Prostate gland (tissue), 2 donors: ENCODE measurements around the gene TGIF1. TPM values are rescaled to one million over a fixed set of nuclear protein-coding genes. Genes with fewer than 3 reads are reported as not detected.
A peak's percentile ranks its signal among the peaks of the same experiment; 100 is the strongest.

ENCODE experiments used
- DNase-seq: peaks from one replicate; pipeline ENCODE4 v3.0.0-alpha.2; 2019; ENCODE audit warnings: low spot score
- H3K27ac ChIP-seq, 2 donors: fragments of 200-600 bp; sonication (generic); 2 replicates each; pipeline ENCODE4 v1.5.1; 2017 to 2019
- H3K27me3 ChIP-seq: fragments of 200-600 bp; sonication (generic); replicated peaks from 2 replicates; pipeline ENCODE4 v1.5.1; 2019; ENCODE audit not compliant: insufficient read depth
- H3K36me3 ChIP-seq, 2 donors: fragments of 200-600 bp; sonication (generic); 1 replicate in 1 of 2; 2 replicates in 1 of 2; pipeline versions ENCODE4 v1.5.1 to v1.8.1; 2017 to 2019
- H3K4me1 ChIP-seq: fragments of 200-600 bp; sonication (generic); replicated peaks from 2 replicates; pipeline ENCODE4 v1.5.1; 2019
- H3K4me3 ChIP-seq, 2 donors: fragments of 200-600 bp; sonication (generic); 2 replicates each; pipeline ENCODE4 v1.5.1; 2017 to 2019
- H3K9me3 ChIP-seq: fragments of 200-600 bp; sonication (generic); 2 replicates; pipeline ENCODE4 v1.5.1; 2017
- CTCF ChIP-seq, 4 experiments: fragments of 200-600 bp in 2 of 4; fragments of 450-650 bp in 2 of 4; sonication (generic) in 2 of 4; IDR thresholded peaks; 1 replicate in 3 of 4; 2 replicates in 1 of 4; pipeline ENCODE4 v1.5.1; 2016 to 2019; ENCODE audit warnings: antibody characterized with exemption in 4 of 4, mild to moderate bottlenecking in 2 of 4, moderate library complexity in 2 of 4
- POLR2A ChIP-seq: fragments of 450-650 bp; IDR thresholded peaks from one replicate; pipeline ENCODE4 v1.6.1; 2016; ENCODE audit warnings: antibody characterized with exemption, mild to moderate bottlenecking
- POLR2AphosphoS5 ChIP-seq: sonication (generic); formaldehyde crosslinking; IDR thresholded peaks from one replicate; pipeline ENCODE4 v1.6.1; 2017; ENCODE audit warnings: antibody characterized with exemption
- whole genome bisulfite sequencing: methylation state at CpG from one replicate; pipeline ENCODE4 v1.1.5; 2018; 5-methylcytosine and 5-hydroxymethylcytosine counted together
- intact Hi-C: fragments of 100-400 bp; cut with DNase I; formaldehyde crosslinking; loops from one replicate; pipeline ENCODE4 v1.14.2; 2022
- total RNA-seq, 2 donors: library from RNA; depleted of rRNA; stranded (reverse); fragments of >200 nt; gene quantifications; one replicate each; pipeline ENCODE4 v1.1.0, GENCODE V29; 2016

TGIF1 gene
- total RNA-seq, result 100 to 1,000 TPM; 124 to 151 TPM

- TF ChIP-seq POLR2AphosphoS5 (peak; percentile 88), POLR2A (peak; percentile 87), CTCF (IDR thresholded peaks at IDR 0.05) (peak in 1 of 4 experiments; percentile 12)
- WGBS, result under 1% methylated on average over 62 of the region's 71 CpGs
- peak within 1 kb of the TSS; percentile 67 to 91 for H3K4me3 ChIP-seq
- intact Hi-C loops, result loop anchor here (2.0 to 5.0 kb wide), 2 partner anchors 155 to 168 kb away; no protein-coding TSS in a partner anchor
- H3K9me3 ChIP-seq, result no peaks in the 10 kb centered on the region
- peaks cover 3% of the 10 kb centered on the region for H3K4me1 ChIP-seq
- H3K36me3 ChIP-seq, result no peaks in the 10 kb centered on the region
- peak within 1 kb of the TSS; percentile 99 for H3K27ac ChIP-seq
- H3K27me3 ChIP-seq, result no peaks in the 10 kb centered on the region
- DNase-seq, result peak; percentile 93
Observed at GRCh38 chr18:3450012-3450798, at the start of gene TGIF1. Gene TGIF1, plus strand, starts transcription at chr18:3450172. Its CDS starts 318 bp downstream, at chr18:3450490.

- H3K27me3 ChIP-seq, result no peaks in the 10 kb centered on the region
- no peaks in the 10 kb centered on the region for H3K36me3 ChIP-seq
- H3K4me1 ChIP-seq, result peaks cover 4% of the 10 kb centered on the region
- no peak overlapping the region for H3K4me3 ChIP-seq
- intact Hi-C loops, result no loop called here
- DNase-seq, result no peak
- TF ChIP-seq POLR2A (no peak), POLR2AphosphoS5 (no peak), CTCF (IDR thresholded peaks at IDR 0.05) (no peak)
- no peak overlapping the region for H3K27ac ChIP-seq
- WGBS, result 82% methylated on average over 2 of the region's 2 CpGs
- no peaks in the 10 kb centered on the region for H3K9me3 ChIP-seq
Observed at GRCh38 chr18:3400567-3401296, 49.2 kb upstream of the TGIF1 start.

GRCh38 chr18:3401669-3402620 lies 48.0 kb upstream of the TGIF1 start:
- Histone ChIP-seq H3K9me3 (no peaks in the 10 kb centered on the region), H3K4me1 (no peaks in the 10 kb centered on the region)
- no peak for TF ChIP-seq POLR2A
- no peak for TF ChIP-seq POLR2AphosphoS5
- TF ChIP-seq CTCF (IDR thresholded peaks at IDR 0.05), result no peak

GRCh38 chr18:3402982-3403451 lies 47.0 kb upstream of the TGIF1 start:
- no peaks in the 10 kb centered on the region for H3K9me3 ChIP-seq
- no peaks in the 10 kb centered on the region for H3K4me1 ChIP-seq
- H3K27ac ChIP-seq, result no peak overlapping the region
- H3K27me3 ChIP-seq, result no peaks in the 10 kb centered on the region
- intact Hi-C loops, result no loop called here
- no peak overlapping the region for H3K4me3 ChIP-seq
- WGBS, result 65% methylated on average over 1 of the region's 1 CpG
- no peak for TF ChIP-seq POLR2A
- TF ChIP-seq POLR2AphosphoS5, result no peak
- no peak for TF ChIP-seq CTCF (IDR thresholded peaks at IDR 0.05)
- no peaks in the 10 kb centered on the region for H3K36me3 ChIP-seq
- no peak for DNase-seq

More at GRCh38 chr18:3401669-3402620, 48.0 kb upstream of the TGIF1 start:
- H3K27ac ChIP-seq, result no peak overlapping the region
- H3K36me3 ChIP-seq, result no peaks in the 10 kb centered on the region
- no peak for DNase-seq
- 63% methylated on average over 5 of the region's 5 CpGs for WGBS
- H3K4me3 ChIP-seq, result no peak overlapping the region
- intact Hi-C loops, result no loop called here
- no peaks in the 10 kb centered on the region for H3K27me3 ChIP-seq
